ENCODE results near the gene HNRNPK. TPM values are rescaled to one million over a fixed set of nuclear protein-coding genes. Genes with fewer than 3 reads are reported as not detected.

The HNRNPK gene
- 367 and 491 TPM in 2 replicates for total RNA-seq

DNA sequence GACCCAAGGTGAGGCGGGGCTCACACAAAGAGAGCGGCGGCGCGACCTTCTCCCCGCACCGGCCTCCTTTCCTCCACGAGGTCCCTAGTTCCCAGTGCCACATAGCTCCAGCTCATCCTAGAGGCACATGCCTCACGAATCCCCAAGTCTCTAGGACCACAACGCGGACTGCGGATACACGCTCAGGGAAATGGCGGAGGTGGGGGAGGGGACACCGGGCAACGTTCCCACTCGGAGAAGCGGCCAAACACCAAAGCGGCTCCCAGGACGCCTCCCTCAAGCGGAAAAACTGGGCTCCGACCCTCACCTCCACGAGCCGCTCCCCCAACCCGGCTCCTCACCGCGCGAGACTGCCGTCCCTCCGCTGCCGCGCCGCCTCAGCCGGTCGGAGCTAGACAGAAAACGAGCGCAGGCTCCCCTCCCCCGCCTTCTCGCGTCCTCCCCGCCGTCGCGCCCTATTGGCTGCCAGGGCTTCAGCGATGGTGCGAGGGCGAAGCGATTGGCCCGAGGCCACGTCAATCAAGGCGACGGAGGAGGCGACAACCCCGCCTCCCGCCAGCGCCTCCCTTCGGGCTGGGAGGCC, at the start of gene HNRNPK:
TSS of gene HNRNPK (minus strand) at position 404 of the 583 bp plus-strand sequence. CDS start 1,963 bp downstream, outside the sequence.

DNA sequence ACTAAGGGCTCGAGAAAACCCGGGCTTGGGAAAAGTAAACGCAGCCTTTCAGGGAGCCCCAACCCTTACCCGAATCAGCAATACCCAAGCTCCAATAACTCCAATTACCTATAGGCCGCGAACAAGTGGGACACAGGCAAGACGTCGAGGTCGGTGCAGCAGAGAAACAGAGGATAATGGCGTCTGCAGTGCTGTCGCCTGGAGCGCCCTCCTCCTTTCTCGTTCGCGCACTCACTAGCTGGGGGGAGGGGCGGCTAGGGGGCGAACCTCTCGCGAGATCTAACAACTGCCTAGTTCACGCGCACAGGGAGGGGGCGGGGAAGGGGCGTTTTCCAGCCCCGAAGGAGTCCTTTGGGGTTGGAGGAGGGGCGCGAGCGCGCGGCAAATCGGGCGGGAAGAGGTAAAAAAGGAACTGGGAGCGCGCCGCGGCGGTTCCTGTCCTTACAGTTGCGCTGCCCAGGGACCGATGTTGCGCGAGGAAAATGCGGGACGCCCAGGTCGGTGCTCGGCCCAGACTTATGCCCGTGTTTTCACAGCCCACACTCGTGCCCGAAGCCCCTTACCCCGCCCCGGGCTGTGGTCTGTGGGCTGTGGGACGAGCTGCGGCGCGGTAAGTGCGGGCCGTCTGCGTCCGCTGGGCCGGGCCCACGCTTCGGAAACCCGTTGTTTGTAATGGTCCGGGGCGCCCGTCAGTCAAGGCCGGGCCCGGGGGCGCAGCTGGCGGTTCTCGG, 545 bp upstream of the HNRNPK start, which contains the start of gene RMI1:
TSS of gene RMI1 (plus strand) at position 411 of the 731 bp plus-strand sequence. CDS start 20,182 bp downstream, outside the sequence.

DNA sequence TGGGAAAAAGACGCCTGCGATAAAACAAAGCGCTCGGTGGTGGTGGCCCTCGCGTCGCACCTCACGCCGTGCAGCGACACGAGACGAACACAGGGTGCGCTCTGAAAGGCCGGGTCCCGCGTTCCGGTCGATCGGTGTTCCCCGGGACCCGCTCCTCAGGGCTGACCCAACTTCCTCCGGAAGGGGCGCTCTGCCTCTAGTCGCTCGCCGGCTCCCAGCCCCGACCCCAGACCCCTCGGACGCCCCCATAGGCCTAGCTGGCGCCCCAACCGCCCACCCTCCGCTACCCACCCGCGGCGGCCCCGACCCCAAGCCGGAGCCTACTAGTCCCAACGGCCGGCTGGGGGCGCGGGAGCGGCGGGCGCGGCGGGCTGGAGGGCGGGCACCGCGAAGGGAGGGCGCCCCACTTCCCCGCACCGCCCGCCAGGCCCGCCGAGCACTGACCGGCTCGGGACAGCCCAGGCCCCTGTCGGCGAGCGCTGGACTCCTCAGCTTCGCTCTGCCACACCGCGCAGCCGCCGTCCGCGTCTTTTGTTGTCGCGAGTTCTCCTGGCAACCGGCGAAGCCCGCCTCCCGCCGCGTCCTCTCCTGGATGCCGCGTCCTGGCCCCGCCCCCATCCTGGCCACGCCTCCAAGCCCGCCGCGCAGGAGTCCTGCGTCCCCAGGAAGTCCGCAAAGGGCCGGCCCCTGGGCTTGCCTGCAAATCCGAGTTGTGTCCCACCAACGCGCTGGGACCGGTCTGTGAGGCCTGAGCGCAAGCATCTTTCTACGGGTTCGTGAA, 58.9 kb downstream of the HNRNPK start, which contains the start of gene KIF27:
TSS of gene KIF27 (minus strand) at position 506 of the 781 bp plus-strand sequence. CDS start 5,841 bp downstream, outside the sequence.

Other genes with a start within 250 kb of the HNRNPK start
- gene GKAP1, start 162.4 kb downstream of the HNRNPK start, total RNA-seq: 0.50 and 0.52 TPM in 2 replicates
- gene KIF27, start 58.8 kb downstream of the HNRNPK start, total RNA-seq: 3.0 and 3.3 TPM in 2 replicates
- gene RMI1, start 590 bp upstream of the HNRNPK start, total RNA-seq: 6.1 and 8.4 TPM in 2 replicates